Breast epithelium (tissue), 4 donors: ENCODE measurements around the gene CMPK1. TPM values are rescaled to one million over a fixed set of nuclear protein-coding genes. Genes with fewer than 3 reads are reported as not detected.

Experiments used
- DNase-seq, 2 donors: peaks; one replicate each; pipeline ENCODE4 v3.0.0-alpha.2; 2019; ENCODE audit warnings: low spot score in 2 of 2
- H3K27ac ChIP-seq, 2 donors: fragments of 200-600 bp; sonication (generic) in 1 of 2; one replicate each; pipeline ENCODE4 v1.5.1; 2016 to 2019; ENCODE audit warnings: mild to moderate bottlenecking in 1 of 2
- H3K27me3 ChIP-seq, 2 donors: fragments of 200-600 bp; sonication (generic) in 1 of 2; one replicate each; pipeline versions ENCODE4 v1.5.1 to v1.6.0; 2017 to 2019; ENCODE audit warnings: control low read depth in 1 of 2, mild to moderate bottlenecking in 1 of 2
- H3K36me3 ChIP-seq: fragments of 200-600 bp; one replicate; pipeline ENCODE4 v1.5.1; 2019
- H3K4me1 ChIP-seq, 2 donors: fragments of 200-600 bp; sonication (generic); one replicate each; pipeline ENCODE4 v1.5.1; 2016 to 2019; ENCODE audit warnings: control low read depth in 1 of 2
- H3K4me3 ChIP-seq, 3 donors: fragments of 200-600 bp; sonication (generic); 1 replicate in 2 of 3; 2 replicates in 1 of 3; pipeline ENCODE4 v1.5.1; 2016 to 2019; ENCODE audit warnings: mild to moderate bottlenecking in 3 of 3, moderate library complexity in 2 of 3
- H3K9me3 ChIP-seq, 2 donors: fragments of 200-600 bp; sonication (generic) in 1 of 2; one replicate each; pipeline ENCODE4 v1.5.1; 2016 to 2019; ENCODE audit warnings: control low read depth in 1 of 2
- POLR2A ChIP-seq: fragments of 450-650 bp; IDR thresholded peaks from one replicate; pipeline ENCODE4 v1.6.1; 2016; ENCODE audit warnings: antibody characterized with exemption, mild to moderate bottlenecking, moderate library complexity
- POLR2AphosphoS5 ChIP-seq, 3 donors: sonication (generic); formaldehyde crosslinking; IDR thresholded peaks; one replicate each; pipeline ENCODE4 v1.6.1; 2017; ENCODE audit warnings: antibody characterized with exemption in 3 of 3
- intact Hi-C: fragments of 100-400 bp; cut with DNase I; formaldehyde crosslinking; loops from one replicate; pipeline ENCODE4 v1.15.1; 2023; ENCODE audit warnings: low total_unique reads
- total RNA-seq, 3 donors: library from RNA; depleted of rRNA; stranded (reverse); fragments of >200 nt; gene quantifications; one replicate each; pipeline ENCODE4 v1.1.0, GENCODE V29; 2016
- TF ChIP-seq, protein P1 (sequence below), 3 donors: fragments of 450-650 bp; IDR thresholded peaks; one replicate each; pipeline ENCODE4 v1.5.1; 2016 to 2017; ENCODE audit warnings: antibody characterized with exemption in 3 of 3, mild to moderate bottlenecking in 3 of 3, moderate library complexity in 3 of 3

The CMPK1 gene
- total RNA-seq, 3 donors from 2014 or later, result 83.6 to 177 (median 130) TPM

DNA sequence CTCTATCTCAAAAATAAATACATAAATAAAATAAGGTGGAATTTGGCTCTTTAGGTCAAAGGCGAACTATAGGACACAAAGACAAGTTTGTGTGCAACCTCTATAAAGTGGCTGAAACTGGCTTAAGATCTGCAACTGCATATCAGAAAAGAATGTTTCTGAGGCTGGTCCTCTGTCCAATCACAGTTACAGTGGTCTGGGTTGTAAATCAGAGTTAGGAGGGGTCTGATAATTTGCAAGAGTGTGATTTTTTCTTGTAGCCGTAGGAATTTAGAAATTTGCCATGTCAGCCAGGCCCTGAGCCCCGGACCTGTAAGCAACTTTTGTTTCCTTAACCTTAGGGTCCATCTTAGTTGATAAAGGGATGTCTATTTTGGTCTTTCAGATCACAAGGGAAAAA is 27.8 kb downstream of the CMPK1 start:
- Histone ChIP-seq H3K27me3 (no peaks in the 10 kb centered on the region), H3K4me3 (no peak overlapping the region)
- intact Hi-C loops, result no loop called here

GRCh38 chr1:47362828-47363227 is 29.2 kb downstream of the CMPK1 start:
- no peak overlapping the region for H3K27ac ChIP-seq
- H3K27me3 ChIP-seq, result no peaks in the 10 kb centered on the region
- intact Hi-C loops, result no loop called here
- H3K4me1 ChIP-seq, result no peaks in the 10 kb centered on the region
- TF ChIP-seq, protein P1, sequence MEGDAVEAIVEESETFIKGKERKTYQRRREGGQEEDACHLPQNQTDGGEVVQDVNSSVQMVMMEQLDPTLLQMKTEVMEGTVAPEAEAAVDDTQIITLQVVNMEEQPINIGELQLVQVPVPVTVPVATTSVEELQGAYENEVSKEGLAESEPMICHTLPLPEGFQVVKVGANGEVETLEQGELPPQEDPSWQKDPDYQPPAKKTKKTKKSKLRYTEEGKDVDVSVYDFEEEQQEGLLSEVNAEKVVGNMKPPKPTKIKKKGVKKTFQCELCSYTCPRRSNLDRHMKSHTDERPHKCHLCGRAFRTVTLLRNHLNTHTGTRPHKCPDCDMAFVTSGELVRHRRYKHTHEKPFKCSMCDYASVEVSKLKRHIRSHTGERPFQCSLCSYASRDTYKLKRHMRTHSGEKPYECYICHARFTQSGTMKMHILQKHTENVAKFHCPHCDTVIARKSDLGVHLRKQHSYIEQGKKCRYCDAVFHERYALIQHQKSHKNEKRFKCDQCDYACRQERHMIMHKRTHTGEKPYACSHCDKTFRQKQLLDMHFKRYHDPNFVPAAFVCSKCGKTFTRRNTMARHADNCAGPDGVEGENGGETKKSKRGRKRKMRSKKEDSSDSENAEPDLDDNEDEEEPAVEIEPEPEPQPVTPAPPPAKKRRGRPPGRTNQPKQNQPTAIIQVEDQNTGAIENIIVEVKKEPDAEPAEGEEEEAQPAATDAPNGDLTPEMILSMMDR (IDR thresholded peaks at IDR 0.05), result no peak
- no peak for TF ChIP-seq POLR2AphosphoS5 (IDR thresholded peaks at IDR 0.05)
- no peak for TF ChIP-seq POLR2A
- no peaks in the 10 kb centered on the region for H3K9me3 ChIP-seq
- DNase-seq, result no peak
- H3K36me3 ChIP-seq, result no peaks in the 10 kb centered on the region
- no peak overlapping the region for H3K4me3 ChIP-seq

More for the DNA sequence above, 27.8 kb downstream of the CMPK1 start:
- H3K27ac ChIP-seq, result no peak overlapping the region
- H3K9me3 ChIP-seq, result no peaks in the 10 kb centered on the region
- TF ChIP-seq, protein P1 (IDR thresholded peaks at IDR 0.05), result no peak
- TF ChIP-seq POLR2AphosphoS5 (IDR thresholded peaks at IDR 0.05), result no peak
- TF ChIP-seq POLR2A, result no peak
- no peak for DNase-seq
- H3K36me3 ChIP-seq, result no peaks in the 10 kb centered on the region
- no peaks in the 10 kb centered on the region for H3K4me1 ChIP-seq

DNA sequence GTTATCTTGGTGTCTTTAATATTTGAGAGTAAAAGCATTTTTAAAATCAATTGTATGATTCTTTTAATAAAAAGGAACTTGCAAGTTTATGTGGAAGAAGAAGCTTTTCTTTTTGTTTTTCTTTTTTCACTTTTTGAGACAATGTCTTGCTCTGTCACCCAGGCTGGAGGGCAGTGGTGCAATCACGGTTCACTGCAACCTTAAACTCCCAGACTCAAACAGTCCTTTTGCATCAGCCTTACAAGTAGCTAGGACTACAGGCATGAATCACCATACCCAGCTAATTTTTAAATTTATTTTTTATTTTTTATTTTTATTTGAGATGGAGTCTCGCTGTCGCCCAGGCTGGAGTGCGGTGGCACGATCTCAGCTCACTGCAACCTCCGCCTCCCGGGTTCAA is 34.1 kb downstream of the CMPK1 start:
- TF ChIP-seq, protein P1 (IDR thresholded peaks at IDR 0.05), result no peak
- TF ChIP-seq POLR2AphosphoS5 (IDR thresholded peaks at IDR 0.05) (no peak), POLR2A (no peak)
- H3K36me3 ChIP-seq, result no peaks in the 10 kb centered on the region
- H3K9me3 ChIP-seq, result no peaks in the 10 kb centered on the region
- no peak for DNase-seq
- no peak overlapping the region for H3K27ac ChIP-seq
- no peak overlapping the region for H3K4me3 ChIP-seq
- no peaks in the 10 kb centered on the region for H3K27me3 ChIP-seq
- H3K4me1 ChIP-seq, result no peaks in the 10 kb centered on the region
- intact Hi-C loops, result loop anchor here (2.0 kb wide), 1 partner anchor 47 kb away; no protein-coding TSS in a partner anchor

DNA sequence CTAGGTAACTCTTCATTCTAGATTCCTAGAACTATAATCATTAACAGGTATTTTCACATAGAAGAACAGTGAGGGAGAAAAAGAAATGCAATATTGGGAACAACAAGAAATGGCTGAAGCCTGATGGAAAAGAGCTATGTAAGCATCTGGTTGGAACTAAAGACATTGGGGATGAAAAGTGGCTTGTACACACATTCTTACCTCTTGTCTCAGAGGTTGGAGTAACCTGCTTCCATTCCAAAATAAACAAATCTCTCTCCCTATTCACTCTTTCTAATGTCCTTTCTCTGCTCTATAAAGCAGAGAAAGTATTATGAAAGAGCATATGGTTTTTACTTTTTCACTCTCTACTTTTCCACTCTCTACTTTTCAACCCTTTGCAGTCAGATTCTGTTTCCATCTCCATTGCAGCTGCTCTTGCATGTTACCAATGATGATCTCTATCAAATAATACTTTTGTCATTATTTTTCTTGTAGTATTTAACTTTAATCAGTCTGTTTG is 37.5 kb downstream of the CMPK1 start:
- Histone ChIP-seq H3K36me3 (peaks cover 5% of the 10 kb centered on the region), H3K27ac (no peak overlapping the region), H3K4me1 (no peaks in the 10 kb centered on the region), H3K9me3 (no peaks in the 10 kb centered on the region), H3K4me3 (no peak overlapping the region), H3K27me3 (no peaks in the 10 kb centered on the region)
- TF ChIP-seq, protein P1 (IDR thresholded peaks at IDR 0.05), result no peak
- TF ChIP-seq POLR2A (no peak), POLR2AphosphoS5 (IDR thresholded peaks at IDR 0.05) (no peak)
- DNase-seq, result no peak
- intact Hi-C loops, result no loop called here

- Histone ChIP-seq H3K4me1 (no peaks in the 10 kb centered on the region), H3K36me3 (peaks cover 5% of the 10 kb centered on the region), H3K4me3 (no peak overlapping the region), H3K27ac (no peak overlapping the region), H3K9me3 (no peaks in the 10 kb centered on the region), H3K27me3 (no peaks in the 10 kb centered on the region)
- TF ChIP-seq, protein P1 (IDR thresholded peaks at IDR 0.05), result no peak
- TF ChIP-seq POLR2AphosphoS5 (IDR thresholded peaks at IDR 0.05) (no peak), POLR2A (no peak)
- intact Hi-C loops, result no loop called here
- DNase-seq, result no peak
These were observed 40.9 kb downstream of the CMPK1 start for GRCh38 chr1:47374501-47374900.
